HG03159 (cell line): Measurements from ENCODE around the gene ASTL.
A peak's percentile ranks its signal among the peaks of the same experiment; 100 is the strongest.

ENCODE experiments used
- ATAC-seq: cut with Tn5 transposase; IDR thresholded peaks from one replicate; pipeline ENCODE4 v1.9.1; 2021; ENCODE audit warnings: mild to moderate bottlenecking, moderate library complexity; ENCODE audit not compliant: unreplicated experiment

ASTL gene

GRCh38 chr2:96131152-96131812 lies 7.0 kb downstream of the ASTL start:
- no peak for ATAC-seq

GRCh38 chr2:96130483-96130882 lies 7.8 kb downstream of the ASTL start:
- ATAC-seq, result no peak

- ATAC-seq, result no peak
Observed at GRCh38 chr2:96129528-96130120, 8.7 kb downstream of the ASTL start.

GRCh38 chr2:96128456-96128855 lies 9.8 kb downstream of the ASTL start:
- no peak for ATAC-seq

- no peak for ATAC-seq
Observed at GRCh38 chr2:96124406-96125265, 13.7 kb downstream of the ASTL start.

GRCh38 chr2:96123936-96124335 lies 14.4 kb downstream of the ASTL start:
- ATAC-seq, result no peak

GRCh38 chr2:96123290-96123689 lies 15.0 kb downstream of the ASTL start:
- ATAC-seq, result no peak

GRCh38 chr2:96122391-96122790 lies 15.9 kb downstream of the ASTL start:
- no peak for ATAC-seq

- no peak for ATAC-seq
Observed at GRCh38 chr2:96121414-96121813, 16.9 kb downstream of the ASTL start.

- ATAC-seq, result no peak
Observed at GRCh38 chr2:96120991-96121390, 17.3 kb downstream of the ASTL start.

- ATAC-seq, result no peak
Observed at GRCh38 chr2:96120091-96120720, 18.1 kb downstream of the ASTL start.

GRCh38 chr2:96119389-96119751 lies 18.9 kb downstream of the ASTL start:
- no peak for ATAC-seq

GRCh38 chr2:96118698-96119388 lies 19.5 kb downstream of the ASTL start:
- no peak for ATAC-seq

- no peak for ATAC-seq
Observed at GRCh38 chr2:96117701-96118588, 20.4 kb downstream of the ASTL start.

GRCh38 chr2:96116879-96117533 lies 21.3 kb downstream of the ASTL start:
- peak; percentile 57 for ATAC-seq

GRCh38 chr2:96116424-96116878 lies 21.9 kb downstream of the ASTL start, which contains the start of gene ADRA2B:
TSS of gene ADRA2B (minus strand) at chr2:96116571. CDS start at chr2:96116149, 422 bp downstream.
- ATAC-seq, result peak; percentile 42

GRCh38 chr2:96115631-96116423 lies 22.5 kb downstream of the ASTL start:
- no peak for ATAC-seq

GRCh38 chr2:96114903-96115581 lies 23.3 kb downstream of the ASTL start:
- ATAC-seq, result no peak
